Fibroblast of skin of back (primary cell): ENCODE data around the gene GNG2.

Source experiments
- DNase-seq: peaks from one replicate; pipeline ENCODE4 v3.0.0-alpha.2; 2013

Gene GNG2

GRCh38 chr14:51951656-51952055 is 91.2 kb downstream of the GNG2 start:
- DNase-seq: no peak

DNA sequence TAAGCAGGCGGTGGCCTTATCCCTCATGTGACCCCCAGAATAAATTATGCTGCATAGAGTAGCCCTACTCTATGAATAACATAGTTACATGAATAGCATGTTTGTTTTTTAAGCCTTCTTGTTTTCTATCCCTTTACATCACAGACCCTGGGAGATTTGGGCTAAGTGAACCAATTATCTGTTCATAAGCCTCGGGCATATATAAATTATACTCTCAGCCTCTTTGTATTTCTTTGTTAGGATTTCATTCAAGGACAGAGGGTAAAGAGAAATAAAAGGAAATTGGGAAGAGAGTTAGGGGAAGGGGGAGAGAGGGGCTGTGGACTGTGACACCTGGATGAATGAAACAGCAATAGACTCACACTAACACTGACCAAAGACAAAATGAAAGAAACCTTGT is 93.6 kb downstream of the GNG2 start:
- DNase-seq: no peak

GRCh38 chr14:51954657-51955056 is 94.2 kb downstream of the GNG2 start:
- no peak for DNase-seq

DNA sequence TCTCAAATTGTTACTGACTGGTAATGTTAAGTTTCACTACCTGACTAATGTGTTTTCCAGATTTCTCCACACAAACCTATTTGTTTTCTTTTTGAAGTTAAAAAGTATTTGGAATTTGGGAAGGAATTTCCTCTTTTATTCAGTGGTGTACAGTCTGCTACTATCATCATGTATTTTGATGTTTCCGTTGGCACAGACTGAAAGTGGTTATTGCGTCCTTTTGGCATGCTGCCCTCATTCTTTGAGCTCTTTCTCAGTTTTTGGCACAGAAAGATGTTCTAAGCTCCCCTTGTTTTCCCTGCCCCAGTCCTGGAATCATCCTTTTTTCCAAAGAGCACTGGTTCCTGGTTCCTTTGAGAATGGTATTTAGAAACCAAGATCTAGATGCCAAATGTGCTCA is 97.5 kb downstream of the GNG2 start:
- peak; percentile 65 for DNase-seq

DNA sequence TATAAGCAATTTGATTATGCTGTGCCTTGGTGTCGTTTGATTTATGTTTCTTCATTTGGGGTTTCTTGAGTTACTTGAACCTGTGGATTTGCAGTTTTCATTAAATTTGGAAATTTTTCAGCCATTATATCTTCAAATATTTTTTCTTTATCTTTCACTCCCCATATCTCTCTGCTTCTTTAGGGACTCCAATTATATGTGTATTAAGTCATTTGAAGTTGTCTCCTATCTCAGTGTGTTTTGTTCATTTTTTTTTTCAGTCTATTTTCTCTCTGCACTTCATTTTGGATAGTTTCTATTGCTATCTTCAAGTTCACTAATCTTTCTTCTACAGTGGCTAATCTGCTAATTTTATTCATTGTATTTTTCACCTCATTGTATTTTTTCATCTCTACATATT is 99.5 kb downstream of the GNG2 start:
- no peak for DNase-seq

DNA sequence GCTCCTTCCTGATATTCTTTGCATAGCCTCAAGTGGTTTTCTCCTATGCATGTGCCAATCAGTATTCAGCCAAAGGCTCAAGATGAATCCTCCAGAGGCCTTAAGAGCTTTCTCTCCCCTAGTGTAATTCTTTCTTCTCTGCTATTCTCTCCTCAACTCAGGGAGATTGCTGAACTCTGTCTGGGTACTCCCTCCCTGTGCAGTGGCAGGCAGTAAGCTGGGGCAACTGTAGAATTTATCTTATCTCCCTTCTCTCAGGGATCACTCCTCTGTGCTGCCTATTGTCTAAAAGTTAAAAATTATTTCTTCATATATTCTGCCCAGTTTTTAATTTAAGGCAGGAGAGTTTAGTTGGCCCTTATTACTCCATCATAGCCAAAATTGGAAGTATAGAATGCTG is 100.5 kb downstream of the GNG2 start:
- DNase-seq: no peak

GRCh38 chr14:51962711-51963110 is 102.3 kb downstream of the GNG2 start:
- peak; percentile 32 for DNase-seq

GRCh38 chr14:51963286-51963685 is 102.9 kb downstream of the GNG2 start:
- peak; percentile 15 for DNase-seq

- DNase-seq: peak; percentile 42
Observed at GRCh38 chr14:51967521-51967920, 107.1 kb downstream of the GNG2 start.

- no peak for DNase-seq
Observed at GRCh38 chr14:51969852-51970540, 109.6 kb downstream of the GNG2 start.

DNA sequence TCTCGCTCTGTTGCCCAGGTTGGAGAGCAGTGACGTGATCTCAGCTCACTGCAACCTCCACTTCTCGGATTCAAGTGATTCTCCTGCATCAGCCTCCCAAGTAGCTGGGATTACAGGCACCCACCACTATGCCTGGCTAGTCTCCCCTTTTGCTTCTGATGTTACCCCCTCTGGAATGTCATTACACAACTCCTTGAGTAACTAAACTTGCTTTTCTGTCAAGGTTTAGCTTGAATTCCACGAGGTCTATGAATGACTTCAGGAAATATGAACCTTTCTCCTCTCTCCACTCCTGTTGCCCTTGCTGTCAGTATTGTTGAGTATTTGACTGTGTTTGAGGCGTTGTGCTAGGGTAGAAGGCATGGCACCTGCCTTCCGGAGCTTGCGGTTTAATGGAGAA is 112.2 kb downstream of the GNG2 start:
- no peak for DNase-seq

GRCh38 chr14:51977075-51977474 is 116.7 kb downstream of the GNG2 start:
- DNase-seq: no peak

DNA sequence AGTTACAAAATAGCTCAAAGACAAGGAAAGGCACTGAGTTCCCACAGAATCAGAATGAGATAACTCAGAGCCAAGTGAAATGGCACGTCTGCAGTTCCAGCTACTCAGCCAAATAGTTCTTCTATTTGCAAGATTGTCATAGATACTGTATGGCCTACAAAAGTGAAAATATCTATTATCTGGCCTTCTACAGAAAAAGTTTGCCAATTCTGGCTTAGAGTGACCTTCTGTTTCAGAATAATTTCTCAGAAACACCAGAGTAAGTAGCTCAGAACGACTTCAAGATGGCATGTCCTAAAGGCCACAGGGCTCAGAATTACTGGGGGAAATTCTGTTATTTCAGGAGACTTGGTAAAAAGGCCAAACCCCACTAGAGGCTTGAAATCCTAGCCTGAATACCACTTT is 118.3 kb downstream of the GNG2 start:
- no peak for DNase-seq

DNA sequence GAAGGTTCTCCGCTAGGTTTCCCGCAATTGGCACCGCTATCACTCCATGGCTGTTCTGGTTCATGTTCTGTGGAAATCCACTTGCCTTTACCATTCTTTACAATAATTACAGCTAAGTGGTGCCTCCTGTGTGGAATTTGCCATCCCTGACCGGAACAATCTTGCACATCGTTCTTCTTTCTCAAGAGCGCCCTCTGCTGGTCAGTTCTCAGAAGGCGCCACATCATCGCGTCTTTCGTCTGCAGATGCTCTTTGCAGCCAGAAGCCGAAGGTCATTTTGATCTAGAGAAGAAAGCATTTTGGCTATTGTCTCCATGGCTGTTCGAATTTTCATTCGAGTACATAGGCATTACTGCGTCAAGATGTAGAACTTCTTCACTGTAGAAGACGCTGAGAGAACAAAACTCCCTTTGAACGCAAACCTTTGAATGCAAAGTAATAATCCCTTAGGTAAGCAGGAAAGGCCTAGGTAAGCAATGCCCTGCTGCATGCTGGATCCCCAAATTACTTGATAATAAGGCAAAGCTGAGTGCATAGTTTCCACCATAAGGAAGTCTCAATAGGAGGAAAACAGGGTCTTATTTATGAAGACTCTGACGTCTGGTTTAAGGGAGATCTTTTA is 118.8 kb downstream of the GNG2 start:
- DNase-seq: peak; percentile 73

DNA sequence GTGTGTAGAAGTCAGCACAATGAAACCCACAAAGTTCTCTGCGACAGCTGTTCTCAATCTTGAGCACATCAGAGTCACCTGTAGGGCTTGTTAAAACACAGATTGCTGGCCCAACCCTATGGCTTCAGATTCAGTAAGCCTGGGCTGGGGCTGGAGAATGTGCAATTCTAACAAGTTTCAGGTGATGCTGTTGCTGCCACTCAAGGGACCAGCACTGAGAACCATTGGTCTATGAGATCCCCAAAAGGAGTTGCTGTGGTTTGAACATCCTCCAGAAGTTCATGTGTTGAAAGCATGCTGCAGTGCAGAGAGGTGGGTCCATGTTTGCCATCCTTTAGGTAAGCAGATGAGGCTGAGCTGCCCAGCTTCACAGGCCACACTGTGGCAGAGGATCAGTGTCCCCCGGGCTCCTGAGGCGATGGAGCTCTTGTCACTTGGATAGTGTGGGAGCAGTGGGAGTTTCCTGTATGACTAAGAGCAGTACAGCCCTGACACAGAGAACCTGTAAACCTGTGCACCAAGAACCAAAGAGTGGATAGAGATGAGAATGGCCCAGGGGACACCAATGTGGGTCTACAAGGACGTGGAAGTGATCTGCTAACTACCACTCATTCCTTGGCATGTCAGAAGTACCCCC is 120.9 kb downstream of the GNG2 start:
- no peak for DNase-seq

DNA sequence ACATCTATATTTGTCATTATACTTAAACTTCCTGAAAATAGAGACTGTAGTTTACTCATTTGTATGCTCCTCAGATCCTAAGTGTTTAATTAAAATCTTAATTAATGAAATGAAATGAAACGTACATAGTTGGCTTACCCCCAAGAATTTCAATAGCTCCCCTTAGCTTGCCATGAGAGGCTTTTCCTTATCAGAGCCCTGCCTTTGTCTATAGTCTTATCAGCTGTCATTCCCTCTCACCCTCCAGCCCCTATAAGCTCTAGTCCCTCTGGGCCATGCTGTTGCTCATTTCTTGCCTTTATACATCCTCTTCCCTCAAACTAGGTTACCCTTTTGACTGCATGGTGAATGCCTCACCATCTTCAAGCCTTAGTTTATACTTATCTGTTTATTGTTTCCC is 127.8 kb downstream of the GNG2 start:
- no peak for DNase-seq

DNA sequence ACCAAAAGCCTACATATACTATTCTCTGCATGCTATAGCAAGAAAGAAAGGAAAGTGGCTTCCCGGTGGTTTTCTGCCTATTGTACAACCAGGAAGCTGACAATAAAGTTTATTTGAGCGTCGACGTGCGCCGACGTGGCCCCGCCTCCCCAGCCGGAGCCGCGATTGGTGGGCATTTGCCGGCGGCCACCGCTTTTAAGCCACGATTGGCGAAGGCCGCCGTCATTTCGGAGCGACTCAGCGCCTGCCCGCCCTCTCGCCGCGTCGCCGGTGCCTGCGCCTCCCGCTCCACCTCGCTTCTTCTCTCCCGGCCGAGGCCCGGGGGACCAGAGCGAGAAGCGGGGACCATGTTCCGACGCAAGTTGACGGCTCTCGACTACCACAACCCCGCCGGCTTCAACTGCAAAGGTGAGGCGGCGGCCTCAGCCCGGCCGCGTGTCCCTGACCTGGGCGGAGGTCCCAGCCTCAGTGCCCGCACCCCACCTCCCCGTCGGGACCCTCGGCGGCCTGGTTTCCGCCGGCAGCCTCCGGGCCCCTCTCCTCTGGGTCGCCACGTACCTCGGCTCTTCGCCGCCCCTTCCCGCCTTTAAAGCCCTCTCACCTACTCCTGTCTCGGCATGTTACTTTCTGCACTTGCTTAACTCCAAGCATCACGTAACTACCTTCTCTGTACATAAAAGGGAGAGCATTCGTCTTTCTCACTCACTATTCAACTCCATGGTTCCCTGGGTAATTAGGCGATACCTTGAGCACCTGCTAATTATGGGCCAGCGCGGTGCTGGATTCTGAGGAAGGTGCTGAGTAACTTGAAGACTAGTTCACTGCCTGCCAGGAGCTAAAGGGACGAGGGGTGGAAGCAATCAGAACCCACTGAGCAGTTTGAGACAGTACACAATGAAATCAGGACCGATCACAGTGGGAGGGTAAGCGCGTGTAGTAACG is 129.2 kb downstream of the GNG2 start, which contains the start of gene RTRAF:
RTRAF (plus strand) TSS at position 254 of the 942 bp plus-strand sequence; CDS start at position 348, 94 bp downstream.
- peak; percentile 93 for DNase-seq

- DNase-seq: no peak
Observed at GRCh38 chr14:51990488-51990887, 130.1 kb downstream of the GNG2 start.

- no peak for DNase-seq
Observed at GRCh38 chr14:51993285-51993920, 133.0 kb downstream of the GNG2 start.

DNA sequence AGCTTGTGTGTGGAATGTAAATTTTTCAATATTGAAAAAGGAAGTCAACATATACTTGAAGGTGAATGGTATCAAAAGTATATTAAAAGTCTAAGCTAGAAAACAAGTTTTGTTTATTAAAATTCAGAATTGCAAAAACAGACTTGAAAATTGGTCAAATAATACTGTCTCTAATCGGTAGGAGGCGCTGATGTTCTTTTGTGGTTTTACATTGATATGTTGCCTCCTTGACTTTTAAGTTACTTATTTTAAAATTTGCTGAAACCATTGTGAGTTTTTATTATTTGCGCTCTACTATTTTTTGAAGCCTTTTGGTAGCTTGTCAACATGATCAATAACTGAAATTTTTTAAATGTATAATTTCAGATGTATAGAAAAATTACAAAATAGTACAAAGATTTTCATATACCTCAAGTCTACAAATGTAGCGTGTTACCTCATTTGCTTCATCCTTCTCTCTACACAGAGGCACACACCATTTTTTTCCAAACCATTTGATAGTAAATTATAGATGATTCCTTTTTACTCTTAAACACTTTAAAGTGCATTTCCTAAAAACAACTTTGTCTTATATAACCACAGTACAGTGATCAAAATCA is 135.8 kb downstream of the GNG2 start:
- DNase-seq: peak; percentile 50

GRCh38 chr14:51998348-51998747 is 137.9 kb downstream of the GNG2 start:
- DNase-seq: no peak

- DNase-seq: peak; percentile 85
Observed at GRCh38 chr14:51999084-51999483, 138.7 kb downstream of the GNG2 start.
